ENCODE results near the gene TSLP.

Gene TSLP

DNA sequence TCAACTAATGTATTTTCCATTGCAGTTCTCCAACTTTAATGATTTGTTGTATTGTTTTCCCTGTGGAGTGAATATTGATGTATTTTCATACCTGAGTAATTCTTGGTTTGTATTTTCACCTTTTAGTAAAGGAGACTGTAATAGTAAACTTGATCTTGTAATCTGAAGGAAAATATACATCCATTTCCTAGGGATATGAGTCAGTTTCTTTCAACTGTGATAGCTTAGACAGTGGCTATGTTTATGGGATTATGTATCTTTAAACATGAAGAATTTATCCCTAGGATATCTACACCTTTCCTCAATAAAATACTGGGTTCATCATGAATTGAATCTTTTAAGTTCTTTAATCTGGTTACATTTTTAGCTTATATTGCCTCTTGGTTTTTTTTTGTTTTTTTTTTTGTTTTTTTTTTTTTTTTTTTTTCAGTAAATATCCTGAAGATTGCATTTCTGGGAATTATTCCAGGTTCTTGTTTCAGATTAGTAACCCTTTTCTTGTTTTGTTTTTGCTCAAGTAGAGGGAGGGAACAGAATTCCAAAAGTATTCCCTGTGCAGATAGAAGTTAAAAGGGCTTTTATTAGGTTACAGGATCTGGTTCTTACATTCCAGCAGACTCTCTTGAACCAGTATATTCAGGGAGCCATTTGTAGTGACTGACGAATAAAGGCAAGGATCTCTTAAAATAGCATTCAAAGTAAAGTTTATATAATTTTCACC lies 27.7 kb downstream of the TSLP start:
- DNase-seq: no peak

DNA sequence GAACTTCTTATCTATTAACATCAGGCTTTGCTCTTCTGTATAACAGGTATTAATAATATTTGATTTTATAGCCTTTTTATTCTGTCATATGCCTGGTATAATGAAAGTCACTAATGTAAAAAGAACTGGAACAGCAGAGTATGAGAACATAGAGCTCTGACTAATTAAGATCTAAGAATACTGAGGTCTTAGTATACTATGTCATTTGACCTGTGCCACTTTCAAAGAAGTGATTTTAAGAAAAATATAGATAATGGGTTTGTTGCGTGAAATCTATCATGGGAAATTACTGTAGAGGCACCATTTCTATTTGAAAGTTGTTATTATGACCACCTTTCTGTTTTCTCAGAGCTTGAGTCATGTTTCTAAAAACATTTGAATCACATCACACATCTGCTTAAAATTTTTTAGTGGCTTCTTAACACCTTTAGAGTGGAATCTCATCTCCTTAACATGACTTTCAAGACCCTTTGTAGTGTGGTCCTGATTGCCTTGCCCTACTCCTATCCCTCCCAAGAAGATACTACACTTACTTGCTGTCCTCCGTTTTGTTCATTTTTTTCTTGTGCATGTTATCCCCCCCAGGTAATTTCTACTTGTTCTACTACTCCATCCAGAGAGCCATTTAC lies 34.9 kb downstream of the TSLP start:
- DNase-seq: no peak

DNA sequence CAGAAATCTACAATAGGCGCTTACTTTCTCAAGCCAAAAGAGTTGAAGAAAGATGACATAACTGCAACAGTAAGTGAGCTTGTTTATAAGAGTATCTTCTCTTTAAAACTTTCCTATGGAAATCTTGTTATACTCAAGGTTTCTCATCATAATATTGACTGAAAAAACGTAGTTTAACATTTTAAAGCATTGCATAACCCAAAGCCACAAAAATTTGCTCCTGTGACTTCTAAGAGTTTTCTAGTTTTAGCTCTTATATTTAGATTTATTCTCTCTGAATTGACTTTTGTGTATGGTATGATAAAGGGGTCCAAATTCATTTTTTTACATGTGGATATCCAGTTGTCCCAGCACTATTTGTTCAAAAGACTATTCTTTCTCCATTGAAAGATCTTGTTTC lies 35.9 kb downstream of the TSLP start:
- no peak for DNase-seq

- no peak for DNase-seq
Measured at GRCh38 chr5:111111956-111112355, 40.4 kb downstream of the TSLP start.

DNA sequence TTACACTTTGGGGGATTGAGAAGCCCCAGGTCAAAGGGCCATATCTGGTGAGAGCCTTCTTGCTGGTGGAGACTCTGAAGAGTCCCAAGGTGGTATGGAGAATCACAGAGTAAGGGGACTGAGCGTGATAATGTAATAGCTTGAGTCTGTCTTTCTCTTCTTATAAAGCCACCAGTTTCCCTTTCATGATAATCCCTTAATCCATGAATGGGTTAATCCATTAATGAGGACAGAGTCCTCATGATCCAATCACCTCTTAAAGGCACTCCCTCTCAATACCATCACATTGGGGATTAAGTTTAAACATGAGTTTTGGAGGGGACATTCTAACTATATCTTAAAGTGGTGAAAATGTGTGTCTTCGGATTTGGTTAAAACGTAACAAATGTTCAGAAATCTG lies 42.2 kb downstream of the TSLP start:
- DNase-seq: no peak

- no peak for DNase-seq
Measured at GRCh38 chr5:111115229-111115628, 43.7 kb downstream of the TSLP start.

- DNase-seq: peak; percentile 78
Measured at GRCh38 chr5:111116550-111116949, 45.0 kb downstream of the TSLP start.

DNA sequence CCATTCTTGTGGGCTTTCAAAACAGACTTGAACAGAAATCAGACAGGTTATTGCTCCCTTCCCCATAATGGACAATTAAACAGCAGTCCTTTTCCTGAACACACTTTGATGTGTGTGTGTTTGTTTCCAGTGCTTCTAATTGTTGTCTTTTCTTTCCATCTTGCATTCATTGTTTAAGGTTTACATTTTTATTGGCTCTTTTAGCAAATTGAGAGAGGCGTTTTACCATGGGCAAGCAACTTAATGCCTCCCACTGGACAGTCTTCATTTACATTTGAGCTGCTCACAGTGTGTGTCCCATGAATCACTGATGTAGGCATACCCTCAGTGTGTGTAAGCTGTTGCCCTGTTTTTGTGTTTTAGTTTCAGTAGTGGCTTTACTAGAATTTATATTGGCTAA lies 45.6 kb downstream of the TSLP start:
- no peak for DNase-seq

DNA sequence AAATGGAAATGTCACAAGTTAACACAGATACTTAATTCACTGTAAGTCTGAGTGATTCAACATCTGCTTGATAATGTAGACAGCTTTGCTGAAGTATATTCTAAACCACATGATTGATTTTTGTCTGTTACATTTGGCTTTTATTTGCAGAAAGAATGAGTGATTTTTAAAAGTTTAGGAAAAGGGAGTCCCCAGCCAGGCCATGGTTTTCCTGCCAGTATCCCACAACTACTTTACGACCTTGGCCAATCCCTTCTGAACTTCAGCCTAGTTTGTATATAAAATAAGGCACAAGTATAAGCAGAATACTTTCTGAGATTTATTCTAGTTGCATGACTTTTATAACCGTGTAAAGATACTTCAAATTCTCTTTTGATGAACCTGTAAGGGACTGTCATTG lies 47.7 kb downstream of the TSLP start:
- no peak for DNase-seq

GRCh38 chr5:111119856-111120255 lies 48.3 kb downstream of the TSLP start:
- no peak for DNase-seq

DNA sequence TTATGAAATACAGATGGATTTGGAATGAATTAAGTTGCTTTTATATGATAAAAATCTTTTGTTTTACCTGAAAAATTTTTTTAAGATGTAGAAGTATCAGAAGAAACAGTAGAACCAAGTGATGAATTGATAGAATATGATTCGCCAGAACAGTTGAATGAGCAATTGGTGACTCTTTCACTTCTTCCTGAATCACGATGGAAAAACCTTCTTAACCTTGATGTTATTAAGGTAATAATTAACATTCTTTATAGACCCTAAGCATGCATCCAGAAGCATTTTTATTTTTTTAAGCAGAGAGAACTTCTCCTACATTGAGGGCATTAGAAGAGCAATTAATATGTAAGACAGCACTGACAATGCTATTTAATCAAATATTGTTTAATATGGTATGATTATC lies 49.4 kb downstream of the TSLP start:
- DNase-seq: no peak

DNA sequence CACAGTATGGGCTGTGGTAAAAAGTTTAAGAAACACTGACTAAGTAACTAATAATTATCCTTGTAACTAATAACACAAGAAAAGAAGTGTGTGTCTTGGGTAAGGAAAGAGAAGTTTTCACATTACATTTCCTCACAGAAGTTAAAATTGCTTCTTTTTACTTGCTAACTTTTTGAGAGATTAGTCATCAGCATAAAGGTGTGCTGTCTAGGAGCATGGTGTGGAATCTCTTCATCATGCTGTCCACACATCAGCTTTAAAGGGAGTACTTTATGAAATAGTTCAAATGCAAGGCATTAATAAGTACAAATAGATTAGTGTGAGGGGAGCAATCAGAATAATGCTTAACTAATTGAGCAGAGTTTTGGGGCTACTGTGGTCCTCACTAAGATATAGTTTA lies 50.4 kb downstream of the TSLP start:
- no peak for DNase-seq

DNA sequence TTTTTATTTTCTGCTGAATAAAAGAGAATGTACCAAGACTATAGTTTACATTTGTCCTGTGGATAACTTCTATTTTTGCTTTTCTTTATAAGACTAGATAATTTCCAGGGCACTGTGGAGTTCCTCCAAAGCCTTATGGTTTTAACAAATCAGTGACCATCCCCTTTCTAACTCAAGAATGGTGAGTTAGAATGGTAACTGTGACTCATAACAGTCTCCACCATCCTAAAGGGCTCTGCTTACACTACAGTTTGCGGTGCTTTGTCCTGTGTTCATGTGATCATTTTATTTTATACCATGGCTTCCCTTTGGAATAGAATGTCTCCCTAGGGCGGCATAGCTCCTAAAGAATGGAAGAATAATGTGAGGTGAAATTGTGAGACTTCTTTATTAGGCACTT lies 50.9 kb downstream of the TSLP start:
- DNase-seq: no peak

GRCh38 chr5:111124793-111125192 lies 53.3 kb downstream of the TSLP start:
- DNase-seq: no peak

- no peak for DNase-seq
Measured at GRCh38 chr5:111126896-111127295, 55.4 kb downstream of the TSLP start.

Measured in suppressor macrophage treated with lipopolysaccharide for 4 hours (primary cell).